SH-SY5Y (cell line): ENCODE measurements around the gene C22orf23.

Experiments used
- GATA2 ChIP-seq: IDR thresholded peaks from 2 replicates; pipeline ENCODE4 v1.6.1; 2011; ENCODE audit warnings: mild to moderate bottlenecking, low read depth, low read length
- GATA3 ChIP-seq: IDR thresholded peaks from 2 replicates; pipeline ENCODE4 v1.6.1; 2011; ENCODE audit warnings: low read depth, mild to moderate bottlenecking, low read length, moderate library complexity

DNA sequence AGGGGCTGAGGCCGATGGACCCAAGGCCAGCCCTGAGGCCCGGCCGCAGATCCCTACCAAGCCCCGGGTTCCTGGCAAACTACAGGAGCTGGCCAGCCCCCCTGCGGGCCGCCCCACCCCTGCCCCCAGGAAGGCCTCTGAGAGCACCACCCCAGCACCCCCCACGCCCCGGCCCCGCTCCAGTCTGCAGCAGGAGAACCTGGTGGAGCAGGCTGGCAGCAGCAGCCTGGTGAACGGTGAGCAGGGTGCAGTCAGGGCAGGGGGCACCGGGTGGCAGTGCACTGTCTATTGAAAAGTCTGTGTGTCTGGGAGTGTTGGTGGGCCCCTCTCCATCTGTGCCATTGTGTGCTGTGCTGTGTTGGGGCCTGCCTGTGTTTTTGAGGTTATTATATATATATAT lies 31.2 kb downstream of the C22orf23 start:
- TF ChIP-seq GATA3 (no peak), GATA2 (no peak)
